ENCODE measurements around the gene PHETA1.

- TF ChIP-seq EZH2 (IDR thresholded peaks at IDR 0.05; ENCODE audit: insufficient read depth, poor library complexity, severe bottlenecking) (no peak), EZH2phosphoT487 (IDR thresholded peaks at IDR 0.05; ENCODE audit: insufficient read depth, low read depth) (no peak)
Observed at GRCh38 chr12:111413442-111414086, 44.7 kb upstream of the PHETA1 start.

All from GM23248 (cell line).